Measurements from ENCODE around the gene SPRYD4.
"Not testable (repeated sequence)": the region's sequence is repeated elsewhere in the genome, so short reads cannot be mapped to it uniquely, and the experiment has no call there.

The SPRYD4 gene

DNA sequence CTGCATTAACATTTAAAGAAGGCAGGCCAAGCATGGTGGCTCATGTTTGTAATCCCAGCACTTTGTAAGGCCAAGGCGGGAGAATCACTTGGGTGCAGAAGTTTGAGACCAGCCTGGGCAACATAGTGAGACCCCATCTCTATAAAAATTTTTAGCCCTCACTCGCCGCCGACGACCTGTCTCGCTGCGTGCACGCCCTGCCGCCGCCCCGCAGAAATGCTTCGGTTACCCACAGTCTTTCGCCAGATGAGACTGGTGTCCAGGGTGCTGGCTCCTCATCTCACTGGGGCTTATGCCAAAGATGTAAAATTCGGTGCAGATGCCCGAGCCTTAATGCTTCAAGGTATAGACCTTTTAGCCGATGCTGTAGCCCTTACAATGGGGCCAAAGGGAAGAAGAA lies 42.4 kb downstream of the SPRYD4 start:
- no peak overlapping the region for H3K9ac ChIP-seq (ENCODE audit: insufficient read length)
- H3K27ac ChIP-seq, result no peak overlapping the region
- TF ChIP-seq POLR2AphosphoS5 (IDR thresholded peaks at IDR 0.05; ENCODE audit: borderline replicate concordance, low read depth, low read length) (no peak), EZH2 (IDR thresholded peaks at IDR 0.05) (no peak), FOXP2 (optimal IDR thresholded peaks at IDR 0.05; ENCODE audit: control extremely low read depth, extremely low read length, insufficient read depth) (no peak)
- H3K9me3 ChIP-seq (ENCODE audit: low read depth, low read length), result no peaks in the 10 kb centered on the region
- no peak for DNase-seq (ENCODE audit: low read depth, low spot score)
- H3K36me3 ChIP-seq (ENCODE audit: insufficient read depth, low read length), result no peaks in the 10 kb centered on the region
- no peak overlapping the region for H3K4me3 ChIP-seq

DNA sequence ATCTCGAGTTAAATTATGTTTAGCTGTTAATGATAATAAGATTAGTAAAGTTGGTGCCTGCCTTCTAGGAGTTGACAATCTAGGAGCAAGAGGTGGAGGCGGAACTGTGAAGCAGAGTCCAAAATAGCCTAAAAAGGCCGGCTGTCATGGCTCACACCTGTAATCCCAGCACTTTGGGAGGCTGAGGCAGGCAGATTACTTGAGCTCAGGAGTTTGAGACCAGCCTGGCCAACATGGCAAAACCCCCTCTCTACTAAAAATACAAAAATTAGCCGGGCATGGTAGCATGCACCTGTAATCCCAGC lies 45.6 kb downstream of the SPRYD4 start:
- H3K36me3 ChIP-seq (ENCODE audit: insufficient read depth, low read length); H3K27ac ChIP-seq; DNase-seq (ENCODE audit: low read depth, low spot score); H3K4me3 ChIP-seq; H3K9me3 ChIP-seq (ENCODE audit: low read depth, low read length); H3K9ac ChIP-seq (ENCODE audit: insufficient read length): not testable (repeated sequence)

- TF ChIP-seq POLR2AphosphoS5 (IDR thresholded peaks at IDR 0.05; ENCODE audit: borderline replicate concordance, low read depth, low read length) (no peak), FOXP2 (optimal IDR thresholded peaks at IDR 0.05; ENCODE audit: control extremely low read depth, extremely low read length, insufficient read depth) (no peak), EZH2 (IDR thresholded peaks at IDR 0.05) (no peak)
- no peak overlapping the region for H3K4me3 ChIP-seq
- no peaks in the 10 kb centered on the region for H3K36me3 ChIP-seq (ENCODE audit: insufficient read depth, low read length)
- no peak overlapping the region for H3K9ac ChIP-seq (ENCODE audit: insufficient read length)
- no peak for DNase-seq (ENCODE audit: low read depth, low spot score)
- no peaks in the 10 kb centered on the region for H3K9me3 ChIP-seq (ENCODE audit: low read depth, low read length)
- no peak overlapping the region for H3K27ac ChIP-seq
Observed at GRCh38 chr12:56517854-56518253, 49.5 kb downstream of the SPRYD4 start.

- Histone ChIP-seq H3K9me3 (ENCODE audit: low read depth, low read length) (no peaks in the 10 kb centered on the region), H3K27ac (no peak overlapping the region)
- no peak for DNase-seq (ENCODE audit: low read depth, low spot score)
Observed at GRCh38 chr12:56518570-56518969, 50.2 kb downstream of the SPRYD4 start.

DNA sequence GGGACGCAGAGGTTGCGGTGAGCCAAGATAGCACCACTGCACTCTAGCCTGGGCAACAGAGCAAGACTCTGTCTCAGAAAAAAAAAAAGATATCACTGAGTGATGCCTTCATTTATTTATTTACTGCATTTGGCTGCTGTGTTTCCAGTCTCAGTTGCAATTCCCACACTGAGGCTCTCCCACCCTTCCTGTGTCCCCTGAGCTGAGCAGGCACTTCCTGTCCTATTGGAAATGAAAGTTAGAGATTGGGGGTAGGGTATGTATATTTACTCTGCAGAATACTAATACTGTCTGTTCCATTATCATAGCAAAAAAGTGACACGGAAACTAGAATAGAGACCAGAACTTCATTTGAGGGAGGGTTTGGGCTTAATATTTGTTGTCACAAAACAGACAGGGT lies 51.7 kb downstream of the SPRYD4 start:
- H3K27ac ChIP-seq, result peak overlapping the region; percentile 84
- DNase-seq (ENCODE audit: low read depth, low spot score), result no peak
- TF ChIP-seq EZH2 (IDR thresholded peaks at IDR 0.05) (no peak), FOXP2 (optimal IDR thresholded peaks at IDR 0.05; ENCODE audit: control extremely low read depth, extremely low read length, insufficient read depth) (no peak), POLR2AphosphoS5 (IDR thresholded peaks at IDR 0.05; ENCODE audit: borderline replicate concordance, low read depth, low read length) (no peak)
- H3K9me3 ChIP-seq (ENCODE audit: low read depth, low read length), result no peaks in the 10 kb centered on the region
- no peak overlapping the region for H3K9ac ChIP-seq (ENCODE audit: insufficient read length)
- H3K36me3 ChIP-seq (ENCODE audit: insufficient read depth, low read length), result no peaks in the 10 kb centered on the region
- H3K4me3 ChIP-seq, result 0 out of 2 replicates have a peak overlapping the region, but pooled peaks have one; percentile 23

More at GRCh38 chr12:56518570-56518969, 50.2 kb downstream of the SPRYD4 start:
- Histone ChIP-seq H3K4me3 (no peak overlapping the region), H3K36me3 (ENCODE audit: insufficient read depth, low read length) (no peaks in the 10 kb centered on the region), H3K9ac (ENCODE audit: insufficient read length) (no peak overlapping the region)
- TF ChIP-seq POLR2AphosphoS5 (IDR thresholded peaks at IDR 0.05; ENCODE audit: borderline replicate concordance, low read depth, low read length), result no peak
- TF ChIP-seq EZH2 (IDR thresholded peaks at IDR 0.05), result no peak

DNA sequence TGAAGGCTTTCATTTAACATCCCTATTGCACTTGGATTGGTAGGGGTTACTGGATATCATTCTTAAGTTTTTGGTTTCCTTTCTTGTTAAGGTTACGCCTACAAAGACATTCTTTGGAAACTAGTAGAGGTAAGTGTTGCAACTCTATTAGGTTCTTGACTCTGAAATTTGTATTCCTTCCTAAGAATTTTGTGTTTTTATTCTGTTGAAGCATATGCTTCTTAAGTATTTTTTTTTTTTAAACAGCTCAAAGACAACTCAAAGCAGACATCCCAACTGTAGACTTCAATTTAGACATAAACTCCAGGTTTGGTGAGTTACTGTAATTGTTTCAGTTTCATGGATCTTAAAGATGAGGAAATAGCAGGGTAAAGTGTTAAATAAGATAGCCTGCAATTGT lies 52.1 kb downstream of the SPRYD4 start:
- TF ChIP-seq FOXP2 (optimal IDR thresholded peaks at IDR 0.05; ENCODE audit: control extremely low read depth, extremely low read length, insufficient read depth) (no peak), POLR2AphosphoS5 (IDR thresholded peaks at IDR 0.05; ENCODE audit: borderline replicate concordance, low read depth, low read length) (no peak)
- H3K27ac ChIP-seq, result peak overlapping the region; percentile 84
- H3K4me3 ChIP-seq, result 0 out of 2 replicates have a peak overlapping the region, but pooled peaks have one; percentile 23
- DNase-seq (ENCODE audit: low read depth, low spot score), result no peak
- H3K36me3 ChIP-seq (ENCODE audit: insufficient read depth, low read length), result no peaks in the 10 kb centered on the region
- H3K9me3 ChIP-seq (ENCODE audit: low read depth, low read length), result no peaks in the 10 kb centered on the region
- no peak overlapping the region for H3K9ac ChIP-seq (ENCODE audit: insufficient read length)

- peak overlapping the region; percentile 84 for H3K27ac ChIP-seq
- peak overlapping the region; percentile 95 for H3K4me3 ChIP-seq
- DNase-seq (ENCODE audit: low read depth, low spot score), result no peak
- TF ChIP-seq EZH2 (IDR thresholded peaks at IDR 0.05), result no peak
- TF ChIP-seq POLR2AphosphoS5 (IDR thresholded peaks at IDR 0.05; ENCODE audit: borderline replicate concordance, low read depth, low read length), result no peak
- no peak for TF ChIP-seq FOXP2 (optimal IDR thresholded peaks at IDR 0.05; ENCODE audit: control extremely low read depth, extremely low read length, insufficient read depth)
- no peaks in the 10 kb centered on the region for H3K36me3 ChIP-seq (ENCODE audit: insufficient read depth, low read length)
- H3K9me3 ChIP-seq (ENCODE audit: low read depth, low read length), result no peaks in the 10 kb centered on the region
- peak overlapping the region; percentile 68 for H3K9ac ChIP-seq (ENCODE audit: insufficient read length)
Observed at GRCh38 chr12:56521209-56521589, 52.8 kb downstream of the SPRYD4 start.

GRCh38 chr12:56521590-56522371 lies 53.4 kb downstream of the SPRYD4 start, which contains the start of gene RBMS2:
RBMS2 (plus strand) TSS chr12:56521820; CDS start chr12:56522024, 204 bp downstream.
- TF ChIP-seq POLR2AphosphoS5 (IDR thresholded peaks at IDR 0.05; ENCODE audit: borderline replicate concordance, low read depth, low read length) (peak; percentile 56), EZH2 (IDR thresholded peaks at IDR 0.05) (no peak)
- H3K9me3 ChIP-seq (ENCODE audit: low read depth, low read length), result no peaks in the 10 kb centered on the region
- H3K9ac ChIP-seq (ENCODE audit: insufficient read length), result peak within 1 kb of the TSS; percentile 93
- peak; percentile 71 for DNase-seq (ENCODE audit: low read depth, low spot score)
- no peaks in the 10 kb centered on the region for H3K36me3 ChIP-seq (ENCODE audit: insufficient read depth, low read length)
- peak within 1 kb of the TSS; percentile 95 for H3K4me3 ChIP-seq
- peak within 1 kb of the TSS; percentile 93 for H3K27ac ChIP-seq

Data from SK-N-MC (cell line).